Lung (tissue), 12 donors: ENCODE results near the gene TMEM9. TPM values are rescaled to one million over a fixed set of nuclear protein-coding genes. Genes with fewer than 3 reads are reported as not detected.
A peak's percentile ranks its signal among the peaks of the same experiment; 100 is the strongest.

Source experiments
- ATAC-seq: fragments of 200-7000 bp; cut with Tn5 transposase; one replicate; pipeline ENCODE4 v1.9.1; 2020; ENCODE audit warnings: moderate number of reproducible peaks; ENCODE audit not compliant: insufficient read depth, low FRiP score
- DNase-seq, 3 donors: peaks; one replicate each; pipeline ENCODE4 v3.0.0-alpha.2; 2013 to 2017
- H3K27ac ChIP-seq, 2 donors: one replicate each; pipeline ENCODE4 v1.5.1; 2013; ENCODE audit warnings: mild to moderate bottlenecking in 2 of 2, moderate library complexity in 2 of 2, control low read depth in 1 of 2, inconsistent platforms in 1 of 2, low read depth in 1 of 2, low read length in 1 of 2
- H3K27me3 ChIP-seq, 3 donors: one replicate each; pipeline ENCODE4 v1.5.1; 2013; ENCODE audit warnings: low read length in 2 of 3; ENCODE audit not compliant: control insufficient read depth in 3 of 3, insufficient read depth in 3 of 3
- H3K36me3 ChIP-seq, 4 donors: one replicate each; pipeline ENCODE4 v1.5.1; 2013; ENCODE audit warnings: low read length in 4 of 4, mild to moderate bottlenecking in 1 of 4, moderate library complexity in 1 of 4; ENCODE audit not compliant: control insufficient read depth in 4 of 4, insufficient read depth in 4 of 4
- H3K4me1 ChIP-seq, 5 donors: one replicate each; pipeline ENCODE4 v1.5.1; 2013; ENCODE audit warnings: low read length in 5 of 5, mild to moderate bottlenecking in 2 of 5, moderate library complexity in 1 of 5; ENCODE audit not compliant: control insufficient read depth in 5 of 5, insufficient read depth in 5 of 5
- H3K4me3 ChIP-seq: one replicate; pipeline ENCODE4 v1.5.1; 2013; ENCODE audit warnings: mild to moderate bottlenecking, control low read depth, moderate library complexity
- H3K9ac ChIP-seq, 2 donors: one replicate each; pipeline ENCODE4 v1.5.1; 2013; ENCODE audit warnings: low read length in 2 of 2, control low read depth in 1 of 2; ENCODE audit not compliant: insufficient read depth in 1 of 2
- H3K9me3 ChIP-seq, 4 donors: one replicate each; pipeline ENCODE4 v1.5.1; 2013; ENCODE audit warnings: low read length in 3 of 4, mild to moderate bottlenecking in 1 of 4, moderate library complexity in 1 of 4; ENCODE audit not compliant: control insufficient read depth in 4 of 4, insufficient read depth in 3 of 4
- WGBS, 2 donors: extraction: QIAGEN DNeasy Blood & Tissue Kit; methylation state at CpG; one replicate each; pipeline ENCODE4 v1.1.7; 2013; 5-methylcytosine and 5-hydroxymethylcytosine counted together
- polyA plus RNA-seq, 2 donors: library from polyadenylated mRNA; stranded (reverse); fragments of 200-250 nt; gene quantifications; one replicate each; pipeline ENCODE4 v1.2.1, GENCODE V29; 2013
- total RNA-seq, 2 donors: library from RNA; depleted of rRNA in 1 of 2; stranded (reverse); fragments of >200 nt in 1 of 2; gene quantifications; one replicate each; pipeline ENCODE4 v1.2.1, GENCODE V29; 2014 to 2021
- TF ChIP-seq, protein P1 (sequence below): IDR thresholded peaks from 2 replicates; pipeline ENCODE4 v1.5.1; 2012; ENCODE audit warnings: mild to moderate bottlenecking; ENCODE audit errors: control extremely low read depth, extremely low read depth
- donor health status: control.
- donor health status: control.
- donor health status: Bipolar disorder and iron deficiency.
- donor health status: healthy.
- donor health status: DM: yes; HTN: yes; CAD: no.

TMEM9 gene
- total and polyA plus RNA-seq, 4 donors, result 64.8 to 89.7 (median 77.6) TPM

DNA sequence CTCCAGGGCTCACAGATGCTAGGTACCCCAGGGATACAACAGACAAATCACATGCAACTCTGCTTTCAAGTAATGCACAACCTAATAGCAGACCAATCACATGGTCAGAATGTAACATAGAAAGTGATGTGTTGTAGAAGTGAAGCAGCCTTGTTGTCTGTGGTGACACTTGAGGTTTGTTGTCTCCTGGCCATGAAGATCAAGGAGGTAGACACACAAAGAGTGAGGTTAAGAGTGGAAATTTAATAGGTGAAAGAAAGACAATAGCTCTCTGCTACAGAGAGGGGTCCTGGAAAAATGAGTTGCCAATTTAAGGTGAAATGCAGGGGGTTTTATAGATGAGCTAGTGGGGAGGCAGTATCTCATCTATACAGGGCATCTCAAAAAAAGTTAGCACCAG, 2.5 kb upstream of the TMEM9 start:
- H3K27me3 ChIP-seq, result no peaks in the 10 kb centered on the region
- peaks cover 0 to 23% (median 6%) of the 10 kb centered on the region in 5 donors for H3K4me1 ChIP-seq
- DNase-seq (no peak), ATAC-seq (no peak)
- TF ChIP-seq, protein P1, sequence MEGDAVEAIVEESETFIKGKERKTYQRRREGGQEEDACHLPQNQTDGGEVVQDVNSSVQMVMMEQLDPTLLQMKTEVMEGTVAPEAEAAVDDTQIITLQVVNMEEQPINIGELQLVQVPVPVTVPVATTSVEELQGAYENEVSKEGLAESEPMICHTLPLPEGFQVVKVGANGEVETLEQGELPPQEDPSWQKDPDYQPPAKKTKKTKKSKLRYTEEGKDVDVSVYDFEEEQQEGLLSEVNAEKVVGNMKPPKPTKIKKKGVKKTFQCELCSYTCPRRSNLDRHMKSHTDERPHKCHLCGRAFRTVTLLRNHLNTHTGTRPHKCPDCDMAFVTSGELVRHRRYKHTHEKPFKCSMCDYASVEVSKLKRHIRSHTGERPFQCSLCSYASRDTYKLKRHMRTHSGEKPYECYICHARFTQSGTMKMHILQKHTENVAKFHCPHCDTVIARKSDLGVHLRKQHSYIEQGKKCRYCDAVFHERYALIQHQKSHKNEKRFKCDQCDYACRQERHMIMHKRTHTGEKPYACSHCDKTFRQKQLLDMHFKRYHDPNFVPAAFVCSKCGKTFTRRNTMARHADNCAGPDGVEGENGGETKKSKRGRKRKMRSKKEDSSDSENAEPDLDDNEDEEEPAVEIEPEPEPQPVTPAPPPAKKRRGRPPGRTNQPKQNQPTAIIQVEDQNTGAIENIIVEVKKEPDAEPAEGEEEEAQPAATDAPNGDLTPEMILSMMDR, result no peak
- H3K9me3 ChIP-seq, result no peaks in the 10 kb centered on the region
- H3K4me3 ChIP-seq, result no peak overlapping the region
- no peak overlapping the region for H3K27ac ChIP-seq
- peaks cover 0 to 8% (median 1%) of the 10 kb centered on the region in 4 donors for H3K36me3 ChIP-seq
- no peak overlapping the region for H3K9ac ChIP-seq

DNA sequence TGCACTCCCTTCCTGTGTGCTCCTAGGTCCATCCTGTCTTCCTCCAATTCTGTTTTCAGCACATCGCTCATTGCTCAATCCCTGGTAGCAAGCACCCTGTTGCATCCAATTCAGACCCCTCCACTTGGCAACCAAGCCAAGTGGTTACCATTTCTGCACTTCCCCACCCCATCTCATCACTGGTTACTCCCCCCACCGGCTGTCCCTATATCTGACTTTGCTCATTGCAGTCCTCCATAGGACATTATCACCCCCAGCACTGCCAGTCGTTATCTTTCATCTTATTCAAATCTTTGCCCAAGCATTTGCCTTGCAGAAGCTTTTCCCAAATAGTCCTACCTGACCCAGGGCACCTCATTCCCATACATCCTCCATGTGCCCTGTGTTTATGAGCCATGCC, 2.1 kb upstream of the TMEM9 start:
- no peak overlapping the region for H3K9ac ChIP-seq
- peaks cover 0 to 23% (median 6%) of the 10 kb centered on the region in 5 donors for H3K4me1 ChIP-seq
- H3K27ac ChIP-seq, result no peak overlapping the region
- DNase-seq (no peak), ATAC-seq (no peak)
- H3K4me3 ChIP-seq, result no peak overlapping the region
- peaks cover 0 to 12% (median 4%) of the 10 kb centered on the region in 4 donors for H3K36me3 ChIP-seq
- TF ChIP-seq, protein P1, result no peak
- no peaks in the 10 kb centered on the region for H3K9me3 ChIP-seq
- H3K27me3 ChIP-seq, result no peaks in the 10 kb centered on the region
- 85 to 88% methylated on average over 3 of the region's 3 CpGs for WGBS, 2 donors

DNA sequence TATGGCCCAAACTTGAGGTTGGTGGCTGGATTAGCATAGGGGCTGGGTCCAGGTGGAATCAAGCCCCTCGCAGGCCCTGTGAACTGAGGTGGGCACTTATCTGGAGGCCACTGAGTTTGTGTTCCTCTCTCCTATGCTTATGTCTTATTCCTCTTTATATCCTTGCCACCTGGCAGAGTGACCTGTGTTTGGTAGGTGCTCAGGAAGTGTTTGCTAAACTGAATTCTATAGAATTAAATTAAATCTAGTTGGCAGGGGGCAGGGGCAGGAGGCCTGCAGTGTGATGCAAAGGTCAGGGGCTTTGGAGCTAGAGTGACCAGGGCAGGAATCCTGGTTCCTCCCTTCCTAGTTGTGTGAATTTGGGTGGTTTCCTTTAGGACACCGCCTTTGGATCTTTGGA, 1.1 kb upstream of the TMEM9 start:
- DNase-seq (peak in 1 of 3 donors; percentile 10), ATAC-seq (no peak)
- no peak overlapping the region for H3K27ac ChIP-seq
- no peak overlapping the region for H3K9ac ChIP-seq
- 90 to 92% methylated on average over 2 of the region's 2 CpGs for WGBS, 2 donors
- peaks cover 0 to 23% (median 6%) of the 10 kb centered on the region in 5 donors for H3K4me1 ChIP-seq
- no peaks in the 10 kb centered on the region for H3K27me3 ChIP-seq
- no peaks in the 10 kb centered on the region for H3K9me3 ChIP-seq
- H3K36me3 ChIP-seq, result peaks cover 0 to 22% (median 9%) of the 10 kb centered on the region in 4 donors
- no peak overlapping the region for H3K4me3 ChIP-seq
- TF ChIP-seq, protein P1, result no peak
